Ishikawa (cell line): Measurements from ENCODE around the gene NUDT15.

Experiments used
- CEBPB ChIP-seq: IDR thresholded peaks from 2 replicates; pipeline ENCODE4 v1.6.1; 2012
- CREB1 ChIP-seq: IDR thresholded peaks from 2 replicates; pipeline ENCODE4 v1.6.1; 2012; ENCODE audit warnings: low read depth
- EGR1 ChIP-seq: IDR thresholded peaks from 2 replicates; pipeline ENCODE4 v1.6.1; 2012
- EP300 ChIP-seq: IDR thresholded peaks from 2 replicates; pipeline ENCODE4 v1.6.1; 2012; ENCODE audit warnings: borderline replicate concordance
- FOXM1 ChIP-seq: IDR thresholded peaks from 2 replicates; pipeline ENCODE4 v1.6.1; 2012; ENCODE audit warnings: low read depth, borderline replicate concordance
- MAX ChIP-seq: IDR thresholded peaks from 2 replicates; pipeline ENCODE4 v1.6.1; 2012
- NFIC ChIP-seq: IDR thresholded peaks from 2 replicates; pipeline ENCODE4 v1.6.1; 2012
- RAD21 ChIP-seq: IDR thresholded peaks from 2 replicates; pipeline ENCODE4 v1.6.1; 2012; ENCODE audit warnings: low read depth
- REST ChIP-seq: IDR thresholded peaks from 2 replicates; pipeline ENCODE4 v1.6.1; 2012; ENCODE audit warnings: low read depth, mild to moderate bottlenecking
- TAF1 ChIP-seq: IDR thresholded peaks from 2 replicates; pipeline ENCODE4 v1.6.1; 2012; ENCODE audit warnings: low read depth, mild to moderate bottlenecking
- TCF12 ChIP-seq: IDR thresholded peaks from 2 replicates; pipeline ENCODE4 v1.6.1; 2012; ENCODE audit warnings: low read depth
- TEAD4 ChIP-seq: IDR thresholded peaks from 2 replicates; pipeline ENCODE4 v1.6.1; 2012
- USF1 ChIP-seq: IDR thresholded peaks from 2 replicates; pipeline ENCODE4 v1.6.1; 2012
- YY1 ChIP-seq: IDR thresholded peaks from 2 replicates; pipeline ENCODE4 v1.6.1; 2012; ENCODE audit warnings: low read depth
- ZBTB7A ChIP-seq: IDR thresholded peaks from 2 replicates; pipeline ENCODE4 v1.6.1; 2012; ENCODE audit warnings: low read depth

The NUDT15 gene

GRCh38 chr13:48066310-48066989 is 28.9 kb downstream of the NUDT15 start:
- TF ChIP-seq YY1 (no peak), RAD21 (no peak), ZBTB7A (no peak), TAF1 (no peak), TCF12 (no peak), CEBPB (no peak), FOXM1 (no peak), MAX (no peak), EGR1 (no peak), NFIC (no peak), CREB1 (no peak), USF1 (no peak), REST (no peak), EP300 (no peak)

GRCh38 chr13:48068036-48068435 is 30.5 kb downstream of the NUDT15 start:
- TF ChIP-seq TEAD4, result no peak
- no peak for TF ChIP-seq NFIC
- TF ChIP-seq EP300, result no peak
- TF ChIP-seq FOXM1, result no peak
- no peak for TF ChIP-seq EGR1
- no peak for TF ChIP-seq YY1
- TF ChIP-seq ZBTB7A, result no peak
- TF ChIP-seq REST, result no peak
- TF ChIP-seq USF1, result no peak
- TF ChIP-seq TCF12, result no peak
- no peak for TF ChIP-seq MAX
- TF ChIP-seq TAF1, result no peak
- no peak for TF ChIP-seq CEBPB
- no peak for TF ChIP-seq CREB1
- no peak for TF ChIP-seq RAD21

GRCh38 chr13:48068952-48069351 is 31.4 kb downstream of the NUDT15 start:
- no peak for TF ChIP-seq USF1

- TF ChIP-seq TEAD4 (no peak), REST (no peak), EGR1 (no peak), TCF12 (no peak), USF1 (no peak), CEBPB (no peak), TAF1 (no peak), ZBTB7A (no peak), NFIC (no peak)
These were observed 32.0 kb downstream of the NUDT15 start for GRCh38 chr13:48069573-48069972.
